ENCODE results near the gene CKB. TPM values are rescaled to one million over a fixed set of nuclear protein-coding genes. Genes with fewer than 3 reads are reported as not detected.

CKB gene
- polyA plus RNA-seq, 3 donors, result 109 to 574 (median 196) TPM

DNA sequence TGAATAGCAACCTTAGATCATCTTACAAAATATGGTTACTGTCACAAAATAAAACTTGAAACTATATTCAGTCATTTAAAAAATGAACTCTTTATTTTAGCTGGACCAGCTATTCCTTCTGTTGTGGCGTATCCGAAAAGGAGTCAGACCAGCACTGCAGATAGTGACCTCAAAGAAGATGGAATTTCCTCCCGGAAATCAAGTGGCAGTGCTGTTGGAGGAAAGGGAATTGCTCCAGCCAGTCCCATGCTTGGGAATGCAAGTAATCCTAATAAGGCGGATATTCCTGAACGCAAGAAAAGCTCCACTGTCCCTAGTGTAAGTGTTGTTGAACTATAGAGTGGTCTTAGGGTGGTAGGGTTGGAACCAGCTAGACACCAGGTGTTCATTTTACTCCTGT lies 47.7 kb downstream of the CKB start:
- 91 to 96% (median 94%) methylated on average over 5 of the region's 5 CpGs for WGBS, 3 donors
- H3K27ac ChIP-seq (ENCODE audit: low read depth, low read length), result no peak overlapping the region

DNA sequence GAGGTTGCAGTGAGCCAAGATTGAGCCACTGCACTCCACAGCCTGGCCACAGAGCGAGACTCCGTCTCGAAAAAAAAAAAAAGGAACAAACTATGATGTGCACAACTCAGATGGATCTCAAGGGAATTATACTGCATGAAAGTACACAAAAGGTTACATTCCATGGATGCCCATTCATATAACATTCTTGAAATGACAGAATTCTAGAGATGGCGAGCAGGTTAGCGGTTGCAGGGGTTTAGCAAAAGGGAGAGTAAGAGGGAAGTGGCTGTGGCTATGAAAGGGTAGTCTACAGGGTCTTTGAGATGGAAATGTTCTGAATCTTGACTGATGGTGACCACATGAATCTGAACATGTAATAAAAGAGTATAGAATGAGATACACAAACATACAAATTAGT lies 49.7 kb downstream of the CKB start:
- 88 to 89% (median 88%) methylated on average over 5 of the region's 5 CpGs for WGBS, 3 donors

More for the DNA sequence above, 49.7 kb downstream of the CKB start:
- H3K27ac ChIP-seq (ENCODE audit: low read depth, low read length), result no peak overlapping the region

Other genes starting within 250 kb of the CKB start
- gene EIF5, start 188.6 kb downstream of the CKB start, polyA plus RNA-seq, result 100 to 1,000 TPM in 1 of 3 donors, 10 to 100 TPM in 2; 48.7 to 156 (median 99.1) TPM
- 10 to 100 TPM; 36.4 to 47.8 (median 43.5) TPM for gene MARK3, start 137.4 kb downstream of the CKB start, polyA plus RNA-seq
- gene TRMT61A, start 6.4 kb upstream of the CKB start, polyA plus RNA-seq, result 10 to 100 TPM in 2 of 3 donors, 1 to 10 TPM in 1; 6.9 to 19.2 (median 12.0) TPM
- 10 to 100 TPM in 2 of 3 donors, 1 to 10 TPM in 1; 4.9 to 24.0 (median 13.4) TPM for gene BAG5, start 39.8 kb upstream of the CKB start, polyA plus RNA-seq
- gene COA8, start 40.1 kb upstream of the CKB start, polyA plus RNA-seq, result 10 to 100 TPM; 49.3 to 67.5 (median 62.8) TPM
- gene KLC1, start 106.4 kb upstream of the CKB start, polyA plus RNA-seq, result 100 to 1,000 TPM in 1 of 3 donors, 10 to 100 TPM in 2; 39.3 to 104 (median 92.0) TPM
- 1 to 10 TPM; 2.4 to 3.6 (median 3.1) TPM for gene XRCC3, start 192.6 kb upstream of the CKB start, polyA plus RNA-seq
- 100 to 1,000 TPM in 1 of 3 donors, 10 to 100 TPM in 2; 30.2 to 107 (median 81.8) TPM for gene ZFYVE21, start 193.0 kb upstream of the CKB start, polyA plus RNA-seq